ENCODE measurements around the gene TTC28. TPM values are rescaled to one million over a fixed set of nuclear protein-coding genes. Genes with fewer than 3 reads are reported as not detected.

TTC28 gene
- total and polyA plus RNA-seq, 2 donors (not counting 3 experiments of a cell fraction or from before 2014, with no cell fraction given) = 16.5 to 51.1 TPM

DNA sequence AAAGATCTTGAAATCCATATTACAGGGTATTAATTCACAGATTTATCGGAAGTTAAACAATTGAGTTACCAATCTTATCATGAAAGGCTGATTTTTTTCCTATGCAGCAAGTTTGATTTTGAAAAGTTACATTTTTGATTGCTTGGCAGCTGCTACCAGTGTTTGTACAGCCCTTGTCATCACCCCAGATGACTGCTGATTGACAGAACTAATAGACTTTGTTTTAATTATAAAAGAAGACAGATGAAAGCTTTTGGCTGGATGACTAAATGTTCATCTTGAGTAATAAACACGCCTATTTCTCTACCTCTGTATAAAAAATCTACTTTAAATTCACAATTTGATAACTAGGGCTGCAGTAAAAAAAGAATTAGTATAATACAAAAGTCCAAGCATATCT is 259.7 kb downstream of the TTC28 start:
- DNase-seq (ENCODE audit: low read depth, low spot score) (no peak), FAIRE-seq (no peak)
- H3K36me3 ChIP-seq (ENCODE audit: control insufficient read depth in 2 of 2, extremely low read depth in 1 of 2, insufficient read depth in 2 of 2, low read length in 2 of 2) = no peaks in the 10 kb centered on the region
- H3K27me3 ChIP-seq (ENCODE audit: control insufficient read depth in 2 of 2, insufficient read depth in 2 of 2, low read length in 2 of 2) = no peaks in the 10 kb centered on the region
- no peak overlapping the region for H3K4me3 ChIP-seq (replicated peaks in 1 of 3; ENCODE audit: insufficient read depth in 1 of 3, low read depth in 1 of 3, low read length in 3 of 3)
- no peak overlapping the region for H2AFZ ChIP-seq (ENCODE audit: low read depth, low read length)
- intact Hi-C loops (cut with micrococcal nuclease) = no loop called here
- H3K27ac ChIP-seq (ENCODE audit: insufficient read depth, low read depth, low read length) = no peak overlapping the region
- H3K4me2 ChIP-seq (ENCODE audit: insufficient read depth, low read length) = no peak overlapping the region
- H3K9ac ChIP-seq (replicated peaks; ENCODE audit: extremely low read depth, insufficient read depth, low read length) = no peak overlapping the region
- CTCF ChIA-PET = interaction anchor here (0.7 kb wide), 2 partner anchors 174 to 809 kb away, joined by 3 to 5 read pairs; no protein-coding TSS in a partner anchor
- H3K9me1 ChIP-seq (replicated peaks; ENCODE audit: control insufficient read depth, extremely low read depth, insufficient read depth, low read length) = no peaks in the 10 kb centered on the region
- no peaks in the 10 kb centered on the region for H4K20me1 ChIP-seq (replicated peaks; ENCODE audit: control insufficient read depth, extremely low read depth, insufficient read depth, low read length)
- H3K9me3 ChIP-seq (replicated peaks; ENCODE audit: control insufficient read depth, insufficient read depth, low read length) = no peaks in the 10 kb centered on the region
- no peaks in the 10 kb centered on the region for H3K4me1 ChIP-seq (ENCODE audit: control insufficient read depth, extremely low read depth, insufficient read depth, low read length)
- no TSS peak for BruUV-seq (replicated peaks)
- no peaks in the 10 kb centered on the region for H3K79me2 ChIP-seq (ENCODE audit: control insufficient read depth, insufficient read depth, low read length)
- POLR2A ChIA-PET = no interaction called here
- dilution Hi-C loops (cut with MboI; ENCODE audit: extremely low pct_ligation_motif_present, low sequenced_read_pairs) = no loop called here
- TF ChIP-seq POLR2A (IDR thresholded peaks at IDR 0.05; ENCODE audit: low read depth, low read length) (no peak), GATA2 (IDR thresholded peaks at IDR 0.05; ENCODE audit: insufficient read depth, insufficient read length, low read depth, low read length) (no peak), JUN (IDR thresholded peaks at IDR 0.05; ENCODE audit: borderline replicate concordance, insufficient read depth, insufficient read length, low read depth) (no peak), MYC (IDR thresholded peaks at IDR 0.05; ENCODE audit: low read depth, low read length) (no peak), EZH2 (IDR thresholded peaks at IDR 0.05; ENCODE audit: borderline replicate concordance, low read depth, low read length, severe bottlenecking) (no peak), FOS (IDR thresholded peaks at IDR 0.05; ENCODE audit: borderline replicate concordance, insufficient read depth, low read length) (no peak), POLR2AphosphoS5 (IDR thresholded peaks at IDR 0.05; ENCODE audit: insufficient read depth, low read depth, low read length) (no peak)
- TF ChIP-seq, protein P1, sequence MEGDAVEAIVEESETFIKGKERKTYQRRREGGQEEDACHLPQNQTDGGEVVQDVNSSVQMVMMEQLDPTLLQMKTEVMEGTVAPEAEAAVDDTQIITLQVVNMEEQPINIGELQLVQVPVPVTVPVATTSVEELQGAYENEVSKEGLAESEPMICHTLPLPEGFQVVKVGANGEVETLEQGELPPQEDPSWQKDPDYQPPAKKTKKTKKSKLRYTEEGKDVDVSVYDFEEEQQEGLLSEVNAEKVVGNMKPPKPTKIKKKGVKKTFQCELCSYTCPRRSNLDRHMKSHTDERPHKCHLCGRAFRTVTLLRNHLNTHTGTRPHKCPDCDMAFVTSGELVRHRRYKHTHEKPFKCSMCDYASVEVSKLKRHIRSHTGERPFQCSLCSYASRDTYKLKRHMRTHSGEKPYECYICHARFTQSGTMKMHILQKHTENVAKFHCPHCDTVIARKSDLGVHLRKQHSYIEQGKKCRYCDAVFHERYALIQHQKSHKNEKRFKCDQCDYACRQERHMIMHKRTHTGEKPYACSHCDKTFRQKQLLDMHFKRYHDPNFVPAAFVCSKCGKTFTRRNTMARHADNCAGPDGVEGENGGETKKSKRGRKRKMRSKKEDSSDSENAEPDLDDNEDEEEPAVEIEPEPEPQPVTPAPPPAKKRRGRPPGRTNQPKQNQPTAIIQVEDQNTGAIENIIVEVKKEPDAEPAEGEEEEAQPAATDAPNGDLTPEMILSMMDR (IDR thresholded peaks at IDR 0.05; ENCODE audit: extremely low read depth in 1 of 2, insufficient read depth in 1 of 2, low read depth in 1 of 2, low read length in 2 of 2) = no peak
- TF ChIP-seq, protein P2, sequence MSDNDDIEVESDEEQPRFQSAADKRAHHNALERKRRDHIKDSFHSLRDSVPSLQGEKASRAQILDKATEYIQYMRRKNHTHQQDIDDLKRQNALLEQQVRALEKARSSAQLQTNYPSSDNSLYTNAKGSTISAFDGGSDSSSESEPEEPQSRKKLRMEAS (IDR thresholded peaks at IDR 0.05; ENCODE audit: insufficient read depth, insufficient read length) = no peak

Data from endothelial cell of umbilical vein (primary cell).